Measurements from ENCODE around the gene PPP2R5A.

Gene PPP2R5A

DNA sequence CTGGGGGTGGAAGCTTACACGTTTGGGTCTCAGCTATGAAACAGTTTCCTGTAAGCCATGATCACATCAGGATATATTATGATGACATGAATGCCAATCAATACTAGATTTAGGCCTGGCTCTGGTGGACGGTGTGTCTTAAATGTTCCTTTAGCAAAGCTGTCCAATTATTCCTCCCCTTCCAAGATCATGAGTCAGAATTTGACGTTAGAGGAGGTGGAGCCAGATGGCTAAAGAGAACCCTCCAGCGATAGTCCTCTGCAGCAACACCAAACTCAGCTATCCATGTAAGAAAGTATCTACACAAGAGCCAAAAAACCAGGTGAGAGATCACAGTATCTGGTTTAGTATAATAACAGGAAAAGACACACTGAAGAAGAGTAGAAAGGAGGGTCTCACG lies 81.7 kb downstream of the PPP2R5A start:
- POLR2A ChIA-PET: no interaction called here
- Histone ChIP-seq H3K27ac (ENCODE audit: extremely low read depth, low read depth, low read length) (no peak overlapping the region), H3K4me3 (ENCODE audit: low read depth, low read length) (no peak overlapping the region), H3K9me3 (ENCODE audit: control insufficient read depth, insufficient read depth, low read depth, low read length) (no peaks in the 10 kb centered on the region), H3K4me1 (ENCODE audit: control insufficient read depth, insufficient read depth, low read length) (no peaks in the 10 kb centered on the region), H3K36me3 (ENCODE audit: control insufficient read depth in 2 of 2, insufficient read depth in 1 of 2, low read length in 2 of 2) (peaks cover 16 to 31% of the 10 kb centered on the region in 2 experiments; a peak in 2 of 3 replicates)
- TF ChIP-seq TSHZ1 (tag by site-specific recombination; IDR thresholded peaks at IDR 0.05; ENCODE audit: borderline replicate concordance) (no peak), ZFHX2 (tag by site-specific recombination; conservative IDR thresholded peaks at IDR 0.05) (no peak), ZSCAN30 (tag by site-specific recombination; IDR thresholded peaks at IDR 0.05) (no peak), ZNF701 (tag by site-specific recombination; IDR thresholded peaks at IDR 0.05) (no peak), SALL2 (tag by site-specific recombination; IDR thresholded peaks at IDR 0.05; ENCODE audit: borderline replicate concordance) (no peak), MEIS1 (CRISPR knock-in tag; IDR thresholded peaks at IDR 0.05; ENCODE audit: borderline replicate concordance) (no peak), ZBTB1 (tag by site-specific recombination; IDR thresholded peaks at IDR 0.05) (no peak), ZNF10 (tag by site-specific recombination; IDR thresholded peaks at IDR 0.05) (no peak), ZNF548 (tag by site-specific recombination; IDR thresholded peaks at IDR 0.05) (no peak), ZNF362 (tag by site-specific recombination; IDR thresholded peaks at IDR 0.05) (no peak), ZNF394 (tag by site-specific recombination; IDR thresholded peaks at IDR 0.05; ENCODE audit: borderline replicate concordance) (no peak)
- TF ChIP-seq, protein P1, sequence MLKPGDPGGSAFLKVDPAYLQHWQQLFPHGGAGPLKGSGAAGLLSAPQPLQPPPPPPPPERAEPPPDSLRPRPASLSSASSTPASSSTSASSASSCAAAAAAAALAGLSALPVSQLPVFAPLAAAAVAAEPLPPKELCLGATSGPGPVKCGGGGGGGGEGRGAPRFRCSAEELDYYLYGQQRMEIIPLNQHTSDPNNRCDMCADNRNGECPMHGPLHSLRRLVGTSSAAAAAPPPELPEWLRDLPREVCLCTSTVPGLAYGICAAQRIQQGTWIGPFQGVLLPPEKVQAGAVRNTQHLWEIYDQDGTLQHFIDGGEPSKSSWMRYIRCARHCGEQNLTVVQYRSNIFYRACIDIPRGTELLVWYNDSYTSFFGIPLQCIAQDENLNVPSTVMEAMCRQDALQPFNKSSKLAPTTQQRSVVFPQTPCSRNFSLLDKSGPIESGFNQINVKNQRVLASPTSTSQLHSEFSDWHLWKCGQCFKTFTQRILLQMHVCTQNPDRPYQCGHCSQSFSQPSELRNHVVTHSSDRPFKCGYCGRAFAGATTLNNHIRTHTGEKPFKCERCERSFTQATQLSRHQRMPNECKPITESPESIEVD (tag by site-specific recombination; IDR thresholded peaks at IDR 0.05): no peak
- TF ChIP-seq, protein P2, sequence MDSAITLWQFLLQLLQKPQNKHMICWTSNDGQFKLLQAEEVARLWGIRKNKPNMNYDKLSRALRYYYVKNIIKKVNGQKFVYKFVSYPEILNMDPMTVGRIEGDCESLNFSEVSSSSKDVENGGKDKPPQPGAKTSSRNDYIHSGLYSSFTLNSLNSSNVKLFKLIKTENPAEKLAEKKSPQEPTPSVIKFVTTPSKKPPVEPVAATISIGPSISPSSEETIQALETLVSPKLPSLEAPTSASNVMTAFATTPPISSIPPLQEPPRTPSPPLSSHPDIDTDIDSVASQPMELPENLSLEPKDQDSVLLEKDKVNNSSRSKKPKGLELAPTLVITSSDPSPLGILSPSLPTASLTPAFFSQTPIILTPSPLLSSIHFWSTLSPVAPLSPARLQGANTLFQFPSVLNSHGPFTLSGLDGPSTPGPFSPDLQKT (IDR thresholded peaks at IDR 0.05; ENCODE audit: borderline replicate concordance, low read depth, low read length): no peak
- TF ChIP-seq, protein P3, sequence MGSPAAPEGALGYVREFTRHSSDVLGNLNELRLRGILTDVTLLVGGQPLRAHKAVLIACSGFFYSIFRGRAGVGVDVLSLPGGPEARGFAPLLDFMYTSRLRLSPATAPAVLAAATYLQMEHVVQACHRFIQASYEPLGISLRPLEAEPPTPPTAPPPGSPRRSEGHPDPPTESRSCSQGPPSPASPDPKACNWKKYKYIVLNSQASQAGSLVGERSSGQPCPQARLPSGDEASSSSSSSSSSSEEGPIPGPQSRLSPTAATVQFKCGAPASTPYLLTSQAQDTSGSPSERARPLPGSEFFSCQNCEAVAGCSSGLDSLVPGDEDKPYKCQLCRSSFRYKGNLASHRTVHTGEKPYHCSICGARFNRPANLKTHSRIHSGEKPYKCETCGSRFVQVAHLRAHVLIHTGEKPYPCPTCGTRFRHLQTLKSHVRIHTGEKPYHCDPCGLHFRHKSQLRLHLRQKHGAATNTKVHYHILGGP (tag by site-specific recombination; IDR thresholded peaks at IDR 0.05): no peak
- CTCF ChIA-PET: interaction anchor here (0.6 to 5.0 kb wide), 13 partner anchors 10 to 669 kb away, joined by 3 to 64 read pairs (median 6); no protein-coding TSS in a partner anchor

DNA sequence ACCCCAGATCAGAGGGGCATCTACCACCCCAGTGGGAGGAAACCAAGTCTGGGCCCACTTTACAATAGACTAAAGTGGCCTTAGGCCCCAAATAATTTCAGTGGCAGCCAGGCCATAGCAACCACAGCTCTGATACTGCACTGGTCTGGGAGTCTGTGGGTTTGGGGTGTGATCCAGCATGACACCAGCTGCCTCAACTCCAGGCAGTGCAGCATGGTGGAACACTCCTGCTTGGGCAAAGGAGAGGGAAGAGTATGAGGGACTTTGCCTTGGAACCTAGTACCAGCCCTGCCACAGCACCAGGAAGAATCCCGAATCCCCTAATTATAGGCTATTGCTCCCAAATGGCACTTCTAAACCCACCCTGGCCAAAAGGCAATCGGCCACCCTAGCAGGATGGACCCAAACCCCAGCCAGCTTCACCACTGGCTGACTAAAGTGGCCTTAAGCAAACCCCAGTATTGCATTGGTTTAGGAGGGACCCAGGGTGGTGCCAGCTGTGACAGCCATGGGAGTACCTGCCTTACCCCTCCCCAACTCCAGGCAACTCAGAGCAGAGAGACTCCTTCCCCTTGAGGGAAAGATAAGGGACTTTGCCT lies 82.4 kb downstream of the PPP2R5A start:
- Histone ChIP-seq H3K9me3 (ENCODE audit: control insufficient read depth, insufficient read depth, low read depth, low read length) (no peaks in the 10 kb centered on the region), H3K4me3 (ENCODE audit: low read depth, low read length) (no peak overlapping the region), H3K27ac (ENCODE audit: extremely low read depth, low read depth, low read length) (no peak overlapping the region), H3K4me1 (ENCODE audit: control insufficient read depth, insufficient read depth, low read length) (no peaks in the 10 kb centered on the region), H3K36me3 (ENCODE audit: control insufficient read depth in 2 of 2, insufficient read depth in 1 of 2, low read length in 2 of 2) (peaks cover 16 to 29% of the 10 kb centered on the region in 2 experiments; a peak in 2 of 3 replicates)
- ChIA-PET CTCF (interaction anchor here (0.6 to 5.0 kb wide), 18 partner anchors 9 to 685 kb away, joined by 3 to 64 read pairs (median 4); no protein-coding TSS in a partner anchor), POLR2A (interaction anchor here (0.5 kb wide), 1 partner anchor 304 kb away, joined by 7 read pairs; no protein-coding TSS in a partner anchor)
- TF ChIP-seq PATZ1 (tag by site-specific recombination; IDR thresholded peaks at IDR 0.05) (no peak), ZNF621 (tag by site-specific recombination; IDR thresholded peaks at IDR 0.05) (no peak), WT1 (tag by site-specific recombination; IDR thresholded peaks at IDR 0.05) (peak; percentile 29; the same call in 1 of the 2 replicates), ZNF223 (tag by site-specific recombination; IDR thresholded peaks at IDR 0.05) (no peak), HOXD13 (CRISPR knock-in tag; IDR thresholded peaks at IDR 0.05; ENCODE audit: borderline replicate concordance) (no peak), ZNF623 (tag by site-specific recombination; IDR thresholded peaks at IDR 0.05) (no peak)

Measured in HEK293 (cell line).